Neural progenitor cell (in vitro differentiated cells): Measurements from ENCODE around the gene STK40. TPM values are rescaled to one million over a fixed set of nuclear protein-coding genes. Genes with fewer than 3 reads are reported as not detected.

Experiments
- DNase-seq: peaks from one replicate; pipeline ENCODE4 v3.0.0-alpha.2; 2016; ENCODE audit warnings: low spot score
- H2AFZ ChIP-seq: fragments of 200-600 bp; sonication (generic); replicated peaks from 2 replicates; pipeline ENCODE4 v1.6.1; 2016; ENCODE audit warnings: antibody characterized with exemption
- H3F3A ChIP-seq: fragments of 200-600 bp; sonication (generic); 2 replicates; pipeline ENCODE4 v1.6.1; 2016; ENCODE audit warnings: antibody characterized with exemption, low read depth
- H3K27ac ChIP-seq: fragments of 200-600 bp; sonication (generic); 2 replicates; pipeline ENCODE4 v1.5.1; 2016; ENCODE audit warnings: mild to moderate bottlenecking
- H3K27me3 ChIP-seq: fragments of 200-600 bp; sonication (generic); 2 replicates; pipeline ENCODE4 v1.6.1; 2016; ENCODE audit warnings: mild to moderate bottlenecking, moderate library complexity
- H3K36me3 ChIP-seq: fragments of 200-600 bp; sonication (generic); 2 replicates; pipeline ENCODE4 v1.5.1; 2016
- H3K4me1 ChIP-seq: fragments of 200-600 bp; sonication (generic); 2 replicates; pipeline ENCODE4 v1.6.1; 2016; ENCODE audit warnings: mixed run types
- H3K4me2 ChIP-seq: fragments of 200-600 bp; sonication (generic); 2 replicates; pipeline ENCODE4 v1.6.1; 2016
- H3K4me3 ChIP-seq: fragments of 200-600 bp; sonication (generic); 2 replicates; pipeline ENCODE4 v1.5.1; 2016
- H3K79me2 ChIP-seq: fragments of 200-600 bp; sonication (generic); 2 replicates; pipeline ENCODE4 v1.6.1; 2016; ENCODE audit warnings: low read depth
- H3K9ac ChIP-seq: fragments of 200-600 bp; sonication (generic); 2 replicates; pipeline ENCODE4 v1.6.1; 2016
- H3K9me3 ChIP-seq: fragments of 200-600 bp; sonication (generic); 2 replicates; pipeline ENCODE4 v1.5.1; 2016; ENCODE audit warnings: low read depth
- H4K20me1 ChIP-seq: fragments of 200-600 bp; sonication (generic); 2 replicates; pipeline ENCODE4 v1.6.1; 2016; ENCODE audit warnings: low read depth
- H3K27ac Mint-ChIP-seq: 3 replicates; pipeline ENCODE4 v1.8.0; 2021; ENCODE audit warnings: mixed read lengths
- H3K27me3 Mint-ChIP-seq: 2 replicates; pipeline ENCODE4 v1.8.0; 2022; ENCODE audit warnings: low read depth, mild to moderate bottlenecking, inconsistent platforms, moderate library complexity, mixed read lengths; ENCODE audit not compliant: insufficient read depth
- H3K36me3 Mint-ChIP-seq: 3 replicates; pipeline ENCODE4 v1.8.0; 2021; ENCODE audit warnings: mixed read lengths
- H3K4me1 Mint-ChIP-seq: 3 replicates; pipeline ENCODE4 v1.8.0; 2021; ENCODE audit warnings: mixed read lengths
- H3K4me3 Mint-ChIP-seq: 3 replicates; pipeline ENCODE4 v1.8.0; 2021; ENCODE audit warnings: mild to moderate bottlenecking, moderate library complexity, mixed read lengths
- H3K9me3 Mint-ChIP-seq: 3 replicates; pipeline ENCODE4 v1.8.0; 2020; ENCODE audit warnings: mixed read lengths
- EZH2 ChIP-seq: fragments of 200-600 bp; sonication (generic); IDR thresholded peaks from 2 replicates; pipeline ENCODE4 v1.6.1; 2017; ENCODE audit warnings: antibody characterized with exemption, mild to moderate bottlenecking, moderate library complexity
- EZH2phosphoT487 ChIP-seq: fragments of 200-600 bp; sonication (generic); IDR thresholded peaks from 2 replicates; pipeline ENCODE4 v1.6.1; 2017; ENCODE audit warnings: antibody characterized with exemption
- total RNA-seq: library from RNA; depleted of rRNA; stranded (reverse); fragments of >200 nt; gene quantifications from 2 replicates; pipeline ENCODE4 v1.2.3, GENCODE V29; 2015; ENCODE audit warnings: low replicate concordance
- TF ChIP-seq, protein P1 (sequence below): fragments of 200-600 bp; sonication (generic); IDR thresholded peaks from 2 replicates; pipeline ENCODE4 v1.5.1; 2017; ENCODE audit warnings: antibody characterized with exemption, mild to moderate bottlenecking

The STK40 gene
- total RNA-seq, 1 donor from 2014 or later = 5.3 TPM

GRCh38 chr1:36400514-36400824 lies 14.7 kb upstream of the STK40 start:
- H4K20me1 ChIP-seq = no peaks in the 10 kb centered on the region
- H3K4me3 ChIP-seq = peak overlapping the region; percentile 46
- peaks cover 13% of the 10 kb centered on the region for H3K79me2 ChIP-seq
- Mint-ChIP-seq H3K27ac (peak overlapping the region; percentile 98), H3K4me1 (peaks cover 31% of the 10 kb centered on the region), H3K36me3 (no peaks in the 10 kb centered on the region), H3K27me3 (peaks cover 2% of the 10 kb centered on the region), H3K9me3 (no peaks in the 10 kb centered on the region), H3K4me3 (peak overlapping the region; percentile 87)
- H3K4me1 ChIP-seq = peaks cover 16% of the 10 kb centered on the region
- TF ChIP-seq, protein P1, sequence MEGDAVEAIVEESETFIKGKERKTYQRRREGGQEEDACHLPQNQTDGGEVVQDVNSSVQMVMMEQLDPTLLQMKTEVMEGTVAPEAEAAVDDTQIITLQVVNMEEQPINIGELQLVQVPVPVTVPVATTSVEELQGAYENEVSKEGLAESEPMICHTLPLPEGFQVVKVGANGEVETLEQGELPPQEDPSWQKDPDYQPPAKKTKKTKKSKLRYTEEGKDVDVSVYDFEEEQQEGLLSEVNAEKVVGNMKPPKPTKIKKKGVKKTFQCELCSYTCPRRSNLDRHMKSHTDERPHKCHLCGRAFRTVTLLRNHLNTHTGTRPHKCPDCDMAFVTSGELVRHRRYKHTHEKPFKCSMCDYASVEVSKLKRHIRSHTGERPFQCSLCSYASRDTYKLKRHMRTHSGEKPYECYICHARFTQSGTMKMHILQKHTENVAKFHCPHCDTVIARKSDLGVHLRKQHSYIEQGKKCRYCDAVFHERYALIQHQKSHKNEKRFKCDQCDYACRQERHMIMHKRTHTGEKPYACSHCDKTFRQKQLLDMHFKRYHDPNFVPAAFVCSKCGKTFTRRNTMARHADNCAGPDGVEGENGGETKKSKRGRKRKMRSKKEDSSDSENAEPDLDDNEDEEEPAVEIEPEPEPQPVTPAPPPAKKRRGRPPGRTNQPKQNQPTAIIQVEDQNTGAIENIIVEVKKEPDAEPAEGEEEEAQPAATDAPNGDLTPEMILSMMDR = no peak
- TF ChIP-seq EZH2 (no peak), EZH2phosphoT487 (no peak)
- no peaks in the 10 kb centered on the region for H3K9me3 ChIP-seq
- no peaks in the 10 kb centered on the region for H3K27me3 ChIP-seq
- H3K36me3 ChIP-seq = no peaks in the 10 kb centered on the region
- no peak for DNase-seq
- peak overlapping the region; percentile 2 for H3K9ac ChIP-seq
- H3K27ac ChIP-seq = no peak overlapping the region
- H3F3A ChIP-seq = peaks cover 50% of the 10 kb centered on the region
- peak overlapping the region; percentile 73 for H3K4me2 ChIP-seq
- peak overlapping the region; percentile 75 for H2AFZ ChIP-seq

- Mint-ChIP-seq H3K4me3 (peak overlapping the region; percentile 96), H3K9me3 (no peaks in the 10 kb centered on the region), H3K36me3 (no peaks in the 10 kb centered on the region), H3K4me1 (peaks cover 31% of the 10 kb centered on the region), H3K27me3 (peaks cover 2% of the 10 kb centered on the region), H3K27ac (no peak overlapping the region)
- Histone ChIP-seq H3K4me3 (peak overlapping the region; percentile 80), H3K9ac (no peak overlapping the region), H3K27me3 (no peaks in the 10 kb centered on the region), H2AFZ (no peak overlapping the region), H4K20me1 (no peaks in the 10 kb centered on the region), H3K9me3 (no peaks in the 10 kb centered on the region), H3K79me2 (peaks cover 13% of the 10 kb centered on the region), H3K4me1 (peaks cover 16% of the 10 kb centered on the region), H3K36me3 (no peaks in the 10 kb centered on the region), H3F3A (peaks cover 50% of the 10 kb centered on the region), H3K4me2 (peak overlapping the region; percentile 91), H3K27ac (no peak overlapping the region)
- no peak for DNase-seq
- TF ChIP-seq EZH2phosphoT487 = no peak
- TF ChIP-seq, protein P1 = no peak
- no peak for TF ChIP-seq EZH2
Observed at GRCh38 chr1:36398370-36398977, 12.8 kb upstream of the STK40 start.

DNA sequence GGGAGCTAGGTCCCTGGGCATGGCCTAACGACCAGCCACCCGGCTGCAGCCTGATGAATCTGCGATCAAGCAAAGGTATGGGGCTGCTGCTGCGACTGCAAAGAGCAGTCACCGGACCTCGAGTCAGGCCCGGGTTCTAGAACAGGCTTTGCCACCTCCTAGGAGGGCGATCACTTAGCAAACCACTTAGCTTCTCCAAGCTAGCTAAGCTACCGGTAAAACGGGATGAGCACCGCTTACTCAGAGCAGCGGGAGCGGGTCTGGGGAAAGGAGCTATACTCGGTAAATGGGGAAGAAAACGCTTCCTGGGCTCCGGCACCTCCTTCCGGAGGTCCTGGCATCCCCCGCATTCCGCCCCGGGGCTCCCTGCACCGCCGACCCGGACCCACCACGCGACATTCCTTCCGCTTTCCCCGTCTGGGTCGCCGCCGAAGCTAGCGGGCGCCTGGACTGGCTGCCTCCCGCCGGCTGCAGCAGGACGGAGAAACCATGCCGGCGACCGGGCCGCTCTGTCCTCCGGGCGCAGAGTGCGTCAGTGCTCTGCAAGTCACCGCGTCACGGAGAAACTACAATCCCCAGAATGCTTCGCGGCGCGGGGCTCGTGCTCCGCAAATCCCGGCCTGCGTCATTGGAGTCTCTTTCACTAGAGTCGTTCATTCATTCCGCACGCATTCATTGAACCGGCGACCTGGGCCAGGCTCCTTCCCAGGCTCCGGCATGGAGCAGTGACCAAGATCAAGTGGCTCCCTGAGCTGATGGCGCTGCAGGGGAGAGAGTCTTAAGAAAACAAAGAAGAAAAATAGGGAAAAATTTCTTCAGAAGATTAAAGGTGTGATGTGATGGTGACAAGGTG lies 11.9 kb upstream of the STK40 start, which contains the start of gene LSM10:
Gene LSM10, minus strand, starts transcription at position 531 of the 853 bp plus-strand sequence. CDS start 3,779 bp downstream, outside the sequence.
- Mint-ChIP-seq H3K27me3 (peaks cover 4% of the 10 kb centered on the region), H3K4me1 (peaks cover 30% of the 10 kb centered on the region), H3K27ac (peak within 1 kb of the TSS; percentile 61), H3K9me3 (no peaks in the 10 kb centered on the region), H3K36me3 (peaks cover 5% of the 10 kb centered on the region), H3K4me3 (peak within 1 kb of the TSS; percentile 96)
- peaks cover 46% of the 10 kb centered on the region for H3F3A ChIP-seq
- no peaks in the 10 kb centered on the region for H3K36me3 ChIP-seq
- peak within 1 kb of the TSS; percentile 91 for H3K9ac ChIP-seq
- no peaks in the 10 kb centered on the region for H3K9me3 ChIP-seq
- H3K4me1 ChIP-seq = peaks cover 16% of the 10 kb centered on the region
- H3K79me2 ChIP-seq = peaks cover 13% of the 10 kb centered on the region
- no peaks in the 10 kb centered on the region for H3K27me3 ChIP-seq
- H4K20me1 ChIP-seq = no peaks in the 10 kb centered on the region
- H2AFZ ChIP-seq = peak within 1 kb of the TSS; percentile 83
- peak within 1 kb of the TSS; percentile 88 for H3K27ac ChIP-seq
- H3K4me2 ChIP-seq = peak within 1 kb of the TSS; percentile 91
- TF ChIP-seq, protein P1 = no peak
- TF ChIP-seq EZH2 (no peak), EZH2phosphoT487 (no peak)
- peak within 1 kb of the TSS; percentile 80 for H3K4me3 ChIP-seq
- peak; percentile 98 for DNase-seq
